A673 (cell line): Measurements from ENCODE around the gene HPSE2. TPM values are rescaled to one million over a fixed set of nuclear protein-coding genes. Genes with fewer than 3 reads are reported as not detected.

Source experiments
- BruUV-seq: library from RNA; stranded (reverse); fragments of 400-500 nt; replicated peaks from 2 replicates; lab custom pipeline; 2021; lab: Mats Ljungman, UMichigan
- CTCF ChIA-PET: fragments of 300-600 bp; sonication (Branson Sonifier 250); formaldehyde crosslinking; loops from one replicate; lab custom pipeline; 2022; ENCODE audit warnings: antibody characterized with exemption; lab: Charles Lee
- POLR2A ChIA-PET: fragments of 300-600 bp; sonication (Branson Sonifier 250); formaldehyde crosslinking; loops from one replicate; lab custom pipeline; 2022; ENCODE audit warnings: antibody characterized with exemption; ENCODE audit not compliant: low non-redundant PET; lab: Charles Lee
- DNase-seq: peaks from one replicate; pipeline ENCODE4 v3.0.0-alpha.2; 2015; ENCODE audit warnings: low spot score
- H3K27ac ChIP-seq: fragments of 200-600 bp; sonication (generic); 2 replicates; pipeline ENCODE4 v1.5.1; 2016; ENCODE audit warnings: mixed run types, low read depth, mild to moderate bottlenecking, mixed read lengths, antibody characterized with exemption, low read length; ENCODE audit not compliant: poor library complexity, severe bottlenecking
- H3K27me3 ChIP-seq: fragments of 200-600 bp; sonication (generic); replicated peaks from 2 replicates; pipeline ENCODE4 v1.6.1; 2017; ENCODE audit warnings: mixed run types, low read depth, mild to moderate bottlenecking, mixed read lengths, antibody characterized with exemption, low read length; ENCODE audit not compliant: insufficient read depth, poor library complexity
- H3K36me3 ChIP-seq: fragments of 200-600 bp; sonication (generic); 2 replicates; pipeline ENCODE4 v1.6.1; 2016; ENCODE audit warnings: mixed run types, mild to moderate bottlenecking, mixed read lengths, antibody characterized with exemption, low read length; ENCODE audit not compliant: insufficient read depth, poor library complexity, severe bottlenecking
- H3K4me1 ChIP-seq: fragments of 200-600 bp; sonication (generic); 2 replicates; pipeline ENCODE4 v1.6.1; 2017; ENCODE audit warnings: mixed run types, mild to moderate bottlenecking, mixed read lengths, antibody characterized with exemption, low read length; ENCODE audit not compliant: insufficient read depth, poor library complexity, severe bottlenecking
- H3K4me3 ChIP-seq: fragments of 200-600 bp; sonication (generic); 2 replicates; pipeline ENCODE4 v1.5.1; 2016; ENCODE audit warnings: low read depth, mixed run types, mild to moderate bottlenecking, mixed read lengths, low read length; ENCODE audit not compliant: poor library complexity, severe bottlenecking
- H3K9me3 ChIP-seq: fragments of 200-600 bp; sonication (generic); 2 replicates; pipeline ENCODE4 v1.6.1; 2016; ENCODE audit warnings: mixed run types, low read depth, mild to moderate bottlenecking, mixed read lengths, antibody characterized with exemption, low read length; ENCODE audit not compliant: poor library complexity, severe bottlenecking
- EZH2 ChIP-seq: fragments of 200-600 bp; sonication (generic); IDR thresholded peaks from 2 replicates; pipeline ENCODE4 v1.6.1; 2017; ENCODE audit warnings: borderline replicate concordance, low read depth, mild to moderate bottlenecking, mixed read lengths, antibody characterized with exemption, low read length; ENCODE audit not compliant: poor library complexity, severe bottlenecking
- intact Hi-C: fragments of 100-400 bp; cut with micrococcal nuclease; formaldehyde crosslinking; loops from one replicate; pipeline ENCODE4 v1.10.0; 2022; ENCODE audit not compliant: unreplicated experiment
- total RNA-seq: library from RNA; stranded (reverse); gene quantifications from 2 replicates; pipeline ENCODE4 v1.2.3, GENCODE V29; 2021
- TF ChIP-seq, protein P1 (sequence below): fragments of 300-800, 200-600 bp; sonication (generic); conservative IDR thresholded peaks from 2 replicates; pipeline ENCODE4 v1.5.1; 2017; ENCODE audit warnings: low read depth, mild to moderate bottlenecking, antibody characterized with exemption, low read length, moderate library complexity, mixed read lengths

Gene HPSE2
- total RNA-seq, 1 experiment from 2014 or later = not detected

DNA sequence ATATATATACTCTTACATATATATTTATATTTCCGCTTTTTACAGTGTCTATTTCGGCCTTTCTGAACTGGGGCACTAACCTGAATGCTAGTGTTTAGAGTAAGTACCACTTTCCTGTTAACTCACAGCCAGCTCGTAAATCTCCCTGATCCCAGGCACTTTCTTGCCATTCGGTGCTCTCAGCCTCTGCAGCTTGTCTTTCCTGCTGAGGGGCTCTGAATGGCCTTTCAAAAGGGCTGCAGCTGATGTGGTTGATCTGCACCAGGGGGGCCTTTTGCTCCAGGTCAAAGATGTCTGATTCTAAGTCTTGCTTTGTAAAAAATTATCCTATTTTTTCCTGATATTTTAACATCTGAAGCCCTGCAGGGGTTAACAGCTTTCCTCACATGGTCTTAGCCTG is 763.5 kb downstream of the HPSE2 start:
- TF ChIP-seq, protein P1, sequence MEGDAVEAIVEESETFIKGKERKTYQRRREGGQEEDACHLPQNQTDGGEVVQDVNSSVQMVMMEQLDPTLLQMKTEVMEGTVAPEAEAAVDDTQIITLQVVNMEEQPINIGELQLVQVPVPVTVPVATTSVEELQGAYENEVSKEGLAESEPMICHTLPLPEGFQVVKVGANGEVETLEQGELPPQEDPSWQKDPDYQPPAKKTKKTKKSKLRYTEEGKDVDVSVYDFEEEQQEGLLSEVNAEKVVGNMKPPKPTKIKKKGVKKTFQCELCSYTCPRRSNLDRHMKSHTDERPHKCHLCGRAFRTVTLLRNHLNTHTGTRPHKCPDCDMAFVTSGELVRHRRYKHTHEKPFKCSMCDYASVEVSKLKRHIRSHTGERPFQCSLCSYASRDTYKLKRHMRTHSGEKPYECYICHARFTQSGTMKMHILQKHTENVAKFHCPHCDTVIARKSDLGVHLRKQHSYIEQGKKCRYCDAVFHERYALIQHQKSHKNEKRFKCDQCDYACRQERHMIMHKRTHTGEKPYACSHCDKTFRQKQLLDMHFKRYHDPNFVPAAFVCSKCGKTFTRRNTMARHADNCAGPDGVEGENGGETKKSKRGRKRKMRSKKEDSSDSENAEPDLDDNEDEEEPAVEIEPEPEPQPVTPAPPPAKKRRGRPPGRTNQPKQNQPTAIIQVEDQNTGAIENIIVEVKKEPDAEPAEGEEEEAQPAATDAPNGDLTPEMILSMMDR = no peak
- TF ChIP-seq EZH2 = no peak

DNA sequence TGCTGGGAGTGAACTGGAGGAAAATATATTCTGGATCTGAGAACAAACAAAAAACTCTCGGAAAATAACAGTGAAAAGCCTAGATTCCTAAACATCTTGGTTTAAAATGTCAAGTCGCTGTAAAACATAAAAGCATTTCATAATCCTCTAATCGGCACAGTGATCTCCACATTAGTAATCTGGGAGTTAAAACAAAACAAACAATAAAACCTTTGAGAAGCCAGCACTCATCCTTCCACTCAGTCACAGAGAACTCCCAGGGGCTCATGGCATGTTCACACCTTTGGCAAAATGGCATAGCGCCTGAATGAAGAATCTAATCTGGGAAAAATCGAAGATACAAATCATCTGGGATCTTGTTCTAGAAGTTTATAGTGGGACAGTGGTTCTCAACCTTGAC is 764.8 kb downstream of the HPSE2 start:
- intact Hi-C loops = no loop called here
- no TSS peak for BruUV-seq
- POLR2A ChIA-PET = interaction anchor here (0.5 kb wide), 1 partner anchor 1212 kb away, joined by 3 read pairs; no protein-coding TSS in a partner anchor
- peaks cover 5% of the 10 kb centered on the region for H3K4me1 ChIP-seq
- peaks cover 32% of the 10 kb centered on the region for H3K27me3 ChIP-seq
- no peak overlapping the region for H3K27ac ChIP-seq
- H3K36me3 ChIP-seq = no peaks in the 10 kb centered on the region
- H3K9me3 ChIP-seq = no peaks in the 10 kb centered on the region
- DNase-seq = no peak
- TF ChIP-seq EZH2 = no peak
- H3K4me3 ChIP-seq = no peak overlapping the region
- CTCF ChIA-PET = no interaction called here

More for the DNA sequence above, 763.5 kb downstream of the HPSE2 start:
- Histone ChIP-seq H3K4me3 (no peak overlapping the region), H3K9me3 (no peaks in the 10 kb centered on the region), H3K27ac (no peak overlapping the region), H3K36me3 (no peaks in the 10 kb centered on the region), H3K4me1 (peaks cover 5% of the 10 kb centered on the region), H3K27me3 (peaks cover 32% of the 10 kb centered on the region)
- ChIA-PET POLR2A (no interaction called here), CTCF (no interaction called here)
- BruUV-seq = no TSS peak
- DNase-seq = no peak
- intact Hi-C loops = no loop called here

DNA sequence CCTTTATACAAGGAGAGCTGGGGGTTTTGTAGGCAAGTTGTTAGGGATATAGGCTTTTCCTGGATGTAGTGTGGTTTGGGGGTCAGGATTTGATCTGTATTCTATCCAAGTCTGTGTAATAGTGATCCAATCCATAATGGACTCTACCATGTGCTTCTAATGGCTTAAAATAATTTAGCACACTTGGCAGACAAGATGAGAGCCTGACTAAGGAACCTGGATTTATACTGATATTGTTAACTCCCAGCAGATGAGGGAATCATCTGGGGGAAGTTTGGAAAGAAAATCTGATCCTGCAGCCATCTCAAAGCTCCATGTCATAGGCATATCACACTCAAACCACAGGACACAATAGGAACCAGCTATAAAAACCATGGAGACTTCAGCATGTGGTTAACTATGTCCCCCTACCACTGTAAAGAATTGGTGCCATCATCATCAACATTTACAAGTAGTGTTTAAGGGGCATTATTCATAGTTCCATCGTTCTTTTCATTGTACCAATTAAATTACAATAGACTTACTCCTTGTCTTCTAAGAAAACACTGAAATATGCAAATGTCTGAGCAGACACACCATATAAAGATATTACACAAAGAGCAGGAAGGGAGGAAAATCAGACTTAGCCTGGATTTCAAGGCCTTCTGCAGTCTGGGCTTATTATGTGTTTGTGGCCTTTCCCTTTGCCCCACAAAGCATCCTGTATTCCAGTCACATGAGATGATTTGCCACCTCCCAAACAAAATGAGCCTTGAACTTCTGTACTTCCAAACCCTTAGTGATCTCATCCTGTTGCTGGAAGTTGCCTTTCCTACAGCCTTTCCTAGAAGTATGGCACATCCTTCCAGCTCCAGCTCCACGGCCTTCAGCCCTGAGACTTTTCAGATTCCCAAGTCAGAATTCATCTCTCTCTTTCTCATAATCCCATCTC is 766.4 kb downstream of the HPSE2 start:
- Histone ChIP-seq H3K36me3 (no peaks in the 10 kb centered on the region), H3K4me1 (peaks cover 5% of the 10 kb centered on the region), H3K9me3 (no peaks in the 10 kb centered on the region), H3K27me3 (peaks cover 32% of the 10 kb centered on the region), H3K27ac (no peak overlapping the region), H3K4me3 (no peak overlapping the region)
- no TSS peak for BruUV-seq
- no peak for DNase-seq
- TF ChIP-seq, protein P1 = no peak
- TF ChIP-seq EZH2 = no peak
- ChIA-PET CTCF (no interaction called here), POLR2A (no interaction called here)
- intact Hi-C loops = loop anchor here (5.0 to 10.0 kb wide), 3 partner anchors 276 to 896 kb away; no protein-coding TSS in a partner anchor
